Left lung (tissue), 10 donors: ENCODE measurements around the gene AMZ2. TPM values are rescaled to one million over a fixed set of nuclear protein-coding genes. Genes with fewer than 3 reads are reported as not detected.
"Not testable (repeated sequence)": the region's sequence is repeated elsewhere in the genome, so short reads cannot be mapped to it uniquely, and the experiment has no call there.

Source experiments
- ATAC-seq: fragments of 200-7000 bp; cut with Tn5 transposase; one replicate; pipeline ENCODE4 v1.9.1; 2020; ENCODE audit warnings: moderate library complexity
- DNase-seq, 4 donors: peaks; one replicate each; pipeline ENCODE4 v3.0.0-alpha.2; 2013 to 2020
- H3K27ac ChIP-seq, 2 donors: fragments of 200-600 bp; sonication (generic) in 1 of 2; one replicate each; pipeline versions ENCODE4 v1.5.0 to v1.8.0; 2020 to 2021
- H3K27me3 ChIP-seq, 2 donors: fragments of 200-600 bp; sonication (generic) in 1 of 2; one replicate each; pipeline versions ENCODE4 v1.5.0 to v1.8.0; 2020 to 2021
- H3K36me3 ChIP-seq, 2 donors: fragments of 200-600 bp; sonication (generic) in 1 of 2; one replicate each; pipeline versions ENCODE4 v1.5.0 to v1.8.0; 2020 to 2021
- H3K4me1 ChIP-seq, 2 donors: fragments of 200-600 bp; one replicate each; pipeline ENCODE4 v1.8.0; 2021
- H3K4me3 ChIP-seq, 2 donors: fragments of 200-600 bp; sonication (generic) in 1 of 2; one replicate each; pipeline versions ENCODE4 v1.5.0 to v1.8.0; 2020 to 2021; ENCODE audit warnings: mild to moderate bottlenecking in 1 of 2
- H3K9me3 ChIP-seq, 2 donors: fragments of 200-600 bp; sonication (generic) in 1 of 2; one replicate each; pipeline versions ENCODE4 v1.5.0 to v1.8.0; 2020 to 2021
- intact Hi-C, 2 donors: fragments of 100-400 bp; cut with DNase I; formaldehyde crosslinking; loops; one replicate each; pipeline versions ENCODE4 v1.11.2 to v1.14.2; 2022
- polyA plus RNA-seq, 6 donors: library from polyadenylated mRNA; unstranded; fragments of 120-200 nt; gene quantifications; one replicate each; pipeline ENCODE4 v1.2.1, GENCODE V29; 2013; ENCODE audit not compliant: insufficient read length in 6 of 6
- total RNA-seq, 2 donors: library from RNA; stranded (reverse); fragmentation: NEBNext Ultra II Directional; extraction: Animal tissue kit (Norgen Biotek cat#: 25700); gene quantifications; one replicate each; pipeline ENCODE4 v1.2.1, GENCODE V29; 2021
- TF ChIP-seq, protein P1 (sequence below), 2 donors: fragments of 200-600 bp; sonication (generic) in 1 of 2; IDR thresholded peaks; one replicate each; pipeline versions ENCODE4 v1.5.0 to v1.8.0; 2021; ENCODE audit warnings: antibody characterized with exemption in 2 of 2
- donor health status: DM: no; HTN: yes; CAD: no.
- donor health status: DM: no; HTN: no; CAD: no.

The AMZ2 gene
- total and polyA plus RNA-seq, 8 donors: 48.4 to 86.1 (median 75.1) TPM

DNA sequence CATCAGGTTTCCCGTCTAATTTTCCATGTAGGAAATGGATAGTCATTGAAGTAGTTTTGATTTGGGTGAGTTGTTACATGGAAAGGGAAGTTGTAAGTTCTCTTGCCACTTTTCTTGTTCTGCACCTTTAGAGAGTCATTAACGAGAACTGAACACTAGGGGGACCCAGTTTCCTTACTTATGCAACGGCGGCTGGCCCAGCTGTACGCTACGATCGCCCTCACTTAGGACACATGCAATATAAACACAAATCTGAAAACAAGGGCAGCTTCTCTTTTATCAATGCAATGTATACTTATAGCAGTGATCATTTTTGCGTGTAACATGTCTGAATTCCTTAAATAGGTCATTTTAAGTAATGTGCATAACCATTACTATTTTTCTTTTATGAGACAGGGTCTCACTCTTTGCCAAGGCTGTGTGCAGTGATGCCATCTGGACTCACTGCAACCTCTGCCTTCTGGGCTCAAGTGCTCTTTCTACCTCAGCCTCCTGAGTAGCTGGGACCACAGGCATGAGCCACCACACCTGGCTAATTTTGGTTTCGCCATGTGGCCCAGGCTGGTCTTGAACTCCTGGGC, 15.3 kb downstream of the AMZ2 start:
- not testable (repeated sequence) for H3K4me3 ChIP-seq, H3K27me3 ChIP-seq, H3K9me3 ChIP-seq, H3K27ac ChIP-seq, H3K36me3 ChIP-seq
- intact Hi-C loops: loop anchor here in 1 of 2 donors (5.0 kb wide), 1 partner anchor 199 kb away; no protein-coding TSS in a partner anchor
- TF ChIP-seq, protein P1, sequence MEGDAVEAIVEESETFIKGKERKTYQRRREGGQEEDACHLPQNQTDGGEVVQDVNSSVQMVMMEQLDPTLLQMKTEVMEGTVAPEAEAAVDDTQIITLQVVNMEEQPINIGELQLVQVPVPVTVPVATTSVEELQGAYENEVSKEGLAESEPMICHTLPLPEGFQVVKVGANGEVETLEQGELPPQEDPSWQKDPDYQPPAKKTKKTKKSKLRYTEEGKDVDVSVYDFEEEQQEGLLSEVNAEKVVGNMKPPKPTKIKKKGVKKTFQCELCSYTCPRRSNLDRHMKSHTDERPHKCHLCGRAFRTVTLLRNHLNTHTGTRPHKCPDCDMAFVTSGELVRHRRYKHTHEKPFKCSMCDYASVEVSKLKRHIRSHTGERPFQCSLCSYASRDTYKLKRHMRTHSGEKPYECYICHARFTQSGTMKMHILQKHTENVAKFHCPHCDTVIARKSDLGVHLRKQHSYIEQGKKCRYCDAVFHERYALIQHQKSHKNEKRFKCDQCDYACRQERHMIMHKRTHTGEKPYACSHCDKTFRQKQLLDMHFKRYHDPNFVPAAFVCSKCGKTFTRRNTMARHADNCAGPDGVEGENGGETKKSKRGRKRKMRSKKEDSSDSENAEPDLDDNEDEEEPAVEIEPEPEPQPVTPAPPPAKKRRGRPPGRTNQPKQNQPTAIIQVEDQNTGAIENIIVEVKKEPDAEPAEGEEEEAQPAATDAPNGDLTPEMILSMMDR (IDR thresholded peaks at IDR 0.05): peak; percentile 59 to 70
- ATAC-seq (peak; percentile 89), DNase-seq (peak in 1 of 4 donors; percentile 26)
- H3K4me1 ChIP-seq: peaks cover 3 to 25% of the 10 kb centered on the region in 2 donors

DNA sequence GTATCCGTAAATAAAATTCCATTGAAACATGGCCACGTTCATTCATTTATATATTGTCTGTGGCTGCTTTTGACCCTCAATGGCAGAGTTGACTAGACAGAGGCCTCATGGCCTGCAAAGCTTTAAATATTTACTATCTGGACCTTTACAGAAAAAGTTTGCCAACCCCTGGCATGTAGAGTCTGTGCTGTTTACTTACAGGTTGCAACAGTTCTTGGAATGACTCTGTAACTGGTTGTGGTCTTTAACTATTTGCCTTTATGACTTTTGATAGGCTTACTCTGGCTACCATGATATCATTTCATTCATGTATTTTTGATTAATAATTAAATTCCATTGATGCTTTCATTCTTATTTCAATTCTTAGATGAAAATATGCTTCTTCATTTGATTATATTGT, 18.0 kb downstream of the AMZ2 start:
- peak; percentile 60 for ATAC-seq
- peaks cover 0 to 13% of the 10 kb centered on the region in 2 donors for H3K36me3 ChIP-seq
- H3K4me3 ChIP-seq, H3K27ac ChIP-seq, H3K27me3 ChIP-seq, DNase-seq, H3K9me3 ChIP-seq, intact Hi-C loops: not testable (repeated sequence)
- H3K4me1 ChIP-seq: peaks cover 3 to 11% of the 10 kb centered on the region in 2 donors

DNA sequence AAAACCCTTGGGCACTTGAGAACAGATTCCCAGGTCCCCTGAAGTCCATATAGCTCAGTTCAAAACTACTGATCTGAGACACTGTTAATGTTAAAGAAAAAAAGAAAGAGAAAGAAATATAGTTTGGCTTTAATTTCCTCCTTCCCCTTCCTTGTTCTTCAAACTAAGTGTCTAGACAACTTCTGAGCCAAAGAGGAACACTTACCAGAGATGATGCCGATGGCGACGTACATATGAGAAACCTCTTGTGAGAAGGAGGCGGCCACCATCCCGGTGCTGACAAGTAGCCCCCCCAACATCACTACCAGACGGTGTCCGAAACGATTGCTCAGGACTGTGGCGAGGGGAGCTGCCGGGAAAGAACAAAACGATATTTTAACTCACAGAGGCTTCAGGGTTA, 25.9 kb downstream of the AMZ2 start:
- DNase-seq (no peak), ATAC-seq (no peak)
- Histone ChIP-seq H3K27me3 (no peaks in the 10 kb centered on the region), H3K4me1 (no peaks in the 10 kb centered on the region), H3K9me3 (peaks cover 0 to 8% of the 10 kb centered on the region in 2 donors), H3K27ac (no peak overlapping the region), H3K4me3 (no peak overlapping the region), H3K36me3 (peaks cover 0 to 60% of the 10 kb centered on the region in 2 donors)
- TF ChIP-seq, protein P1 (IDR thresholded peaks at IDR 0.05): no peak
- intact Hi-C loops: loop anchor here in 1 of 2 donors (10.0 kb wide), 1 partner anchor 131 kb away; no protein-coding TSS in a partner anchor

DNA sequence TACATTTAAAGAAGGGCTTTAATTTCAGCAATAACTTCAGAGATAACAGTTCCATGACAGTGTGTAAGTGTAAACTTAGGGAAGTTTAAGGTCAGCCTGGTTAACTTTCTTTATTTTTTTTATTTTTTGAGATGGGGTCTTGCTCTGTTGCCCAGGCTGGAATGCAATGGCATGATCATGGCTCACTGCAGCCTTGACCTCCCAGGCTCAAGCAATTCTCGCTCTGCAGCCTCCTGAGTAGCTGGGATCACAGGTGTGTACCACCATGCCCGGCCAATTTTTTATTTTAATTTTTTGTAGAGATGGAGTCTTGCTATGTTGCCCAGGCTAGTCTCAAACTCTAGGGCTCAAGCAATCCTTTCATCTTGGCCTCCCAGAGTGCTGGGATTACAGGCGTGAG, 28.5 kb downstream of the AMZ2 start:
- not testable (repeated sequence) for H3K4me1 ChIP-seq, ATAC-seq, DNase-seq, H3K9me3 ChIP-seq, H3K27me3 ChIP-seq, H3K27ac ChIP-seq, H3K4me3 ChIP-seq
- intact Hi-C loops: loop anchor here in 1 of 2 donors (10.0 kb wide), 1 partner anchor 128 kb away; no protein-coding TSS in a partner anchor
- peaks cover 0 to 45% of the 10 kb centered on the region in 2 donors for H3K36me3 ChIP-seq

DNA sequence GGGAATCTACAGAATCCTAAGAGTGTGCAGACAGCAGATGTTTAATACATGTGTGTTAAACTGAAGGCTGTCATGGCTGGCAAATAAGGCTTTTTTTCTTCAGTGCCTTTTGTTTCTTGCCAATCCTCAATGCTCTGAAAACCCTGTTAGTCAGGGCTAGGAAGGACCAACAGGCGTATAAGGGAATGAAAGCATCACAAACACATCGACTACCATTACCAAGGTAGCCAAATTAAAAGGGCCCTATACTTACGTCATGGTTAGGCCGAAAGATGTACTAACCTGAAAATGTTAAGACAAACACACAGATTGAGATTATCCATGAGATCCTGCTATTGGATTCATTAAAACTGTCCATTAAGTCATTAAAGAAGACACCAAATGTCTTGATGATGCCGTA, 30.0 kb downstream of the AMZ2 start:
- intact Hi-C loops: loop anchor here in 1 of 2 donors (10.0 kb wide), 1 partner anchor 127 kb away; no protein-coding TSS in a partner anchor
- Histone ChIP-seq H3K27ac (no peak overlapping the region), H3K9me3 (peaks cover 0 to 8% of the 10 kb centered on the region in 2 donors), H3K4me1 (no peaks in the 10 kb centered on the region), H3K27me3 (no peaks in the 10 kb centered on the region), H3K36me3 (peaks cover 0 to 30% of the 10 kb centered on the region in 2 donors), H3K4me3 (no peak overlapping the region)
- DNase-seq (no peak), ATAC-seq (no peak)
- TF ChIP-seq, protein P1 (IDR thresholded peaks at IDR 0.05): no peak

DNA sequence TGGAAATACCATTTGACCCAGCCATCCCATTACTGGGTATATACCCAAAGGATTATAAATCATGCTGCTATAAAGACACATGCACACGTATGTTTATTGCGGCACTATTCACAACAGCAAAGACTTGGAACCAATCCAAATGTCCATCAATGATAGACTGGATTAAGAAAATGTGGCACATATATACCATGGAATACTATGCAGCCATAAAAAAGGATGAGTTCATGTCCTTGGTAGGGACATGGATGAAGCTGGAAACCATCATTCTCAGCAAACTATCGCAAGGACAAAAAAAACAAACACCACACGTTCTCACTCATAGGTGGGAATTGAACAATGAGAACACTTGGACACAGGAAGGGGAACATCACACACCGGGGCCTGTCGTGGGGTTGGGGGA, 34.1 kb downstream of the AMZ2 start:
- H3K27me3 ChIP-seq, H3K4me3 ChIP-seq, H3K9me3 ChIP-seq, intact Hi-C loops, DNase-seq, ATAC-seq, H3K27ac ChIP-seq, H3K4me1 ChIP-seq: not testable (repeated sequence)
- H3K36me3 ChIP-seq: peaks cover 0 to 14% of the 10 kb centered on the region in 2 donors
